Stomach (tissue), 4 donors: ENCODE data around the gene RIMS1.

Experiments
- CTCF ChIP-seq, 7 experiments: fragments of 450-650 bp in 4 of 7; fragments of 200-600 bp in 3 of 7; sonication (generic) in 3 of 7; IDR thresholded peaks; one replicate each; pipeline ENCODE4 v1.5.1; 2016 to 2019; ENCODE audit warnings: antibody characterized with exemption in 7 of 7, control low read depth in 2 of 7, mild to moderate bottlenecking in 1 of 7
- POLR2A ChIP-seq, 4 donors: fragments of 450-650 bp; IDR thresholded peaks; one replicate each; pipeline ENCODE4 v1.6.1; 2016; ENCODE audit warnings: antibody characterized with exemption in 4 of 4, control low read depth in 2 of 4, mild to moderate bottlenecking in 1 of 4, moderate library complexity in 1 of 4

GRCh38 chr6:72305971-72306370, 419.6 kb downstream of the RIMS1 start:
- TF ChIP-seq CTCF (IDR thresholded peaks at IDR 0.05) (no peak), POLR2A (IDR thresholded peaks at IDR 0.05) (no peak)
